LNCaP clone FGC (cell line): Measurements from ENCODE around the gene KIF26A.
"Not testable (repeated sequence)": the region's sequence is repeated elsewhere in the genome, so short reads cannot be mapped to it uniquely, and the experiment has no call there.

Experiments
- DNase-seq: peaks from one replicate; pipeline ENCODE4 v3.0.0-alpha.2; 2011; ENCODE audit warnings: low read depth
- H3K4me3 ChIP-seq: 2 replicates; pipeline ENCODE4 v1.5.1; 2011; ENCODE audit warnings: mild to moderate bottlenecking, low read depth, low read length, control low read depth
- CTCF ChIP-seq: IDR thresholded peaks from 2 replicates; pipeline ENCODE4 v1.5.1; 2012; ENCODE audit warnings: mild to moderate bottlenecking; ENCODE audit not compliant: control insufficient read depth, insufficient read depth; ENCODE audit errors: extremely low read depth

Gene KIF26A

GRCh38 chr14:104221636-104222369 is 83.4 kb downstream of the KIF26A start:
- no peak for DNase-seq
- no peak for TF ChIP-seq CTCF
- no peak overlapping the region for H3K4me3 ChIP-seq

GRCh38 chr14:104222396-104223036 is 84.1 kb downstream of the KIF26A start:
- DNase-seq, result no peak
- TF ChIP-seq CTCF, result no peak
- no peak overlapping the region for H3K4me3 ChIP-seq

- H3K4me3 ChIP-seq, result no peak overlapping the region
- no peak for DNase-seq
- TF ChIP-seq CTCF, result no peak
Observed at GRCh38 chr14:104223101-104224041, 85.0 kb downstream of the KIF26A start.

DNA sequence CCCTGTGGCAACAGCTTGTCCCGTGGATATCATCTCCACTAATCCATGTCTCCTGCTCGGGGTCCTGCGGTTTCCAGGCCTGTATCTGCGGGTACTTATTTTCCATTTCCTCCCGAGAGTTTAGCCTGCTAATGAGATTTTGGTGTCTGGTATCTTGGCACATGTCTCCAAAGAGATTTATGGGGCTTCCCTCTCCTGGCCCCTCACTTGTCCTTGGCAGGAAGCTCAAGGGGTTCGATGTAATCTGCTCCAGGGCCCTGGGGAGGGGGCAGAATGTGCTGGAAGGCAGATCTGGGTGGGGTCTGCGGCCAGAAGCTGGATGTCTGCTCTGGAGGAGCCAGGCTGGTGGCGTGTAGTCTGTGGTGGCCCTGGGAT is 85.7 kb downstream of the KIF26A start:
- DNase-seq, result no peak
- no peak overlapping the region for H3K4me3 ChIP-seq
- no peak for TF ChIP-seq CTCF

- DNase-seq, result no peak
- peak; percentile 46 for TF ChIP-seq CTCF
- H3K4me3 ChIP-seq, result no peak overlapping the region
Observed at GRCh38 chr14:104224506-104225277, 86.3 kb downstream of the KIF26A start.

GRCh38 chr14:104225278-104226190 is 87.1 kb downstream of the KIF26A start:
- peak; percentile 13 for DNase-seq
- not testable (repeated sequence) for H3K4me3 ChIP-seq
